ENCODE measurements around the gene JUNB. TPM values are rescaled to one million over a fixed set of nuclear protein-coding genes. Genes with fewer than 3 reads are reported as not detected.

The JUNB gene
- total and polyA plus RNA-seq, 2 of the 13 experiments (the other 11 are each of a cell fraction or from before 2014, with no cell fraction given), result 7.7 to 8.2 TPM

DNA sequence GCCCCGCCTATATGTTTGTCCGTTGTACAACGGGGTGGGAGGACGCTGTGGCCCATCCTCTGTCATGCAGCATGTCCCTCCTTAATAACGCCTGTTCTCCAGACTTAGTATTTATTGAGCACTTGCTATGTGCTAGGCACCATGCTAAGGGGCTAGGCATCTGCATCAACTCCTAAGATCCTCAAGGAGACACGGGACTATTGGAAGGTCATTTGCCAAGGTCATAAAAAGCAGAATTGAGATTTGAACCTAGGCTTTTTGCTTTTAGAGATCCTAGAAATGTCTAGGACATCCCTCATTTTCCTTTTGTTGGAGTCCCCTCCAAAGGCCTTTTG, 45.2 kb downstream of the JUNB start (continued):
- TF ChIP-seq FOXK1 (CRISPR knock-in tag; IDR thresholded peaks at IDR 0.05; ENCODE audit: borderline replicate concordance, low read depth) (0 out of 2 replicates have a peak, but pooled peaks have one; percentile 48), HMG20B (CRISPR knock-in tag; conservative IDR thresholded peaks at IDR 0.05) (no peak), ZSCAN31 (CRISPR knock-in tag; IDR thresholded peaks at IDR 0.05; ENCODE audit: low read depth) (no peak)

DNA sequence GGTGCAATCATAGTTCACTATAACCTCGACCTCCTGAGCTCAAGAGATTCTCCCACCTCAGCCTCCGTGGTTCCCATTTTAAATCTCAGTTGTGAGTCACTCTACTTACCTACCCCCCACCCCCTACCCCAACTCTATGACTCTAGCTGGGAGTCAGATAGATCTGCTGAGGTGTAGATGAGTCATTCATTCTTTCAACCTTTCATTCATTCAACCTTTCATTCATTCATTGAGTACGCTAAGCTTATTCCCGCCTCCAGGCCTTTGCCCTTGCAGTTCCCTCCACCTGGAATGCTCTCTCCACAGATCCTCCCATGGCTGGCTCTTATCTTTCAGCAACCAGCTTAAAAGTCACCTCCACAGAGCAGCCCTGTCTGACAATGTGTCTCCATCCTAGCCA, 45.9 kb downstream of the JUNB start:
- peaks cover 51% of the 10 kb centered on the region for H3K4me1 ChIP-seq (ENCODE audit: insufficient read depth, low read length)
- in situ Hi-C loops (cut with HindIII; ENCODE audit: extremely low pct_ligation_motif_present, low pct_unique_long_range_greater_than_20kb), result loop anchor here (5.0 kb wide), 1 partner anchor 65 kb away; no protein-coding TSS in a partner anchor
- H3K27me3 ChIP-seq (ENCODE audit: control insufficient read depth in 1 of 2, insufficient read depth in 2 of 2, low read length in 2 of 2), result peaks cover 0 to 21% of the 10 kb centered on the region in 2 experiments; a peak in 2 of 5 replicates
- FAIRE-seq (no peak), ATAC-seq (no peak), DNase-seq (ENCODE audit: low spot score) (no peak)
- POLR2A ChIA-PET, result interaction anchor here (0.8 kb wide), 1 partner anchor 45 kb away, joined by 3 read pairs; no protein-coding TSS in a partner anchor
- H3K4me2 ChIP-seq (ENCODE audit: low read depth, low read length), result no peak overlapping the region
- H3K27ac ChIP-seq (ENCODE audit: extremely low read length, insufficient read depth, low read length), result no peak overlapping the region
- no peak overlapping the region for H3K4me3 ChIP-seq (replicated peaks in 1 of 3; ENCODE audit: insufficient read depth in 1 of 3, low read depth in 2 of 3, low read length in 3 of 3)
- no peaks in the 10 kb centered on the region for H3K9me3 ChIP-seq (ENCODE audit: low read length)
- H3K79me2 ChIP-seq (ENCODE audit: insufficient read depth, low read length), result no peaks in the 10 kb centered on the region
- CTCF ChIA-PET (ENCODE audit: low intra/inter-chr PET ratio, low total read pairs), result interaction anchor here (0.8 to 1.1 kb wide), 2 partner anchors 11 kb away, joined by 3 read pairs; no protein-coding TSS in a partner anchor
- 10% methylated on average over 4 of the region's 4 CpGs for WGBS (ENCODE audit: low lambda C conversion rate)
- H4K20me1 ChIP-seq (ENCODE audit: insufficient read depth, low read length), result no peaks in the 10 kb centered on the region
- intact Hi-C loops (cut with micrococcal nuclease; ENCODE audit: unreplicated experiment), result no loop called here
- BruUV-seq (replicated peaks), result no TSS peak
- H2AFZ ChIP-seq (ENCODE audit: low read length), result no peak overlapping the region
- H3K9ac ChIP-seq (ENCODE audit: insufficient read depth, low read depth, low read length), result no peak overlapping the region
- H3K36me3 ChIP-seq (replicated peaks in 1 of 2; ENCODE audit: control insufficient read depth in 1 of 2, insufficient read depth in 2 of 2, low read length in 2 of 2), result no peaks in the 10 kb centered on the region
- TF ChIP-seq CENPX (CRISPR knock-in tag; IDR thresholded peaks at IDR 0.05), result no peak
- 0 out of 2 replicates have a peak, but pooled peaks have one; percentile 25 for TF ChIP-seq ZNF24 (IDR thresholded peaks at IDR 0.05)

DNA sequence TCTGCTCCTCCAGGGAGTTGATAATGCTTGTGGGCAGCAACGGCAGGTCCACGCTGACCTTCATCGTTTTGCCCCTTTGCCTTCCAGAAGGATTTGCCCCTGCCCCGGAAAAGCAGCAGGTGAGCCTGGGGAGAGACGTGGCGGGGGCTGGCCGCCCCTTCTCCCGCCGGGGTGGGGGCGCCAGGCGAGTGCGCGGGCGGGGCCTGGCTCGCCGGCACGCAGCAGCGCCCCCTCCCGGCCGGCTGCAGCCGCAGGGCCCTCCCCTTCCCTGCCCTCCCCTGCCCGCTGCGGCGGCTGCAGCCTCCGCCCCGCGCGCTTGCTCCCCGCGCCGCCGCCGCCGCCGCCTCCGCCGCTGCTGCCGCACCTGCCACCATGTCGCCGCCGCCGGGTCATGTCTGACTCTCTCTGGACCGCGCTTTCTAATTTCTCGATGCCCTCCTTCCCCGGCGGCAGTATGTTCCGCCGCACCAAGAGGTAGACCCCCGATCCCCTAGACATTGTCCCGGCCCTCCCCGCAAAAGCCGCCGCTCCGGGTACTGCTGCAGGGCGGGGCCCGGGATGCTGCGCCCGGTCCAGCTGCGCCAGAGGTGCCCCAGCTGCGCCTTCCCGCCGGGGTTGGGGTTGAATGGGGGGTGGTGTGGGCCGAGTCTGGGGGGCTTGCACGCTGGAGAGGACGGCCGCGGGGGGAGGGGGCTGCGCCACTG, 47.0 kb downstream of the JUNB start, which contains the start of gene MAST1:
Gene MAST1 (plus strand): TSS at position 334 of the 704 bp plus-strand sequence. CDS start 58 bp downstream, at position 392.
- in situ Hi-C loops (cut with HindIII; ENCODE audit: extremely low pct_ligation_motif_present, low pct_unique_long_range_greater_than_20kb) (loop anchor here (5.0 kb wide), 1 partner anchor 66 kb away; no protein-coding TSS in a partner anchor), intact Hi-C loops (cut with micrococcal nuclease; ENCODE audit: unreplicated experiment) (no loop called here)
- WGBS (ENCODE audit: low lambda C conversion rate), result 4% methylated on average over 32 of the region's 69 CpGs
- Histone ChIP-seq H4K20me1 (ENCODE audit: insufficient read depth, low read length) (no peaks in the 10 kb centered on the region), H3K4me1 (ENCODE audit: insufficient read depth, low read length) (peaks cover 43% of the 10 kb centered on the region), H3K27me3 (ENCODE audit: control insufficient read depth in 1 of 2, insufficient read depth in 2 of 2, low read length in 2 of 2) (peaks cover 0 to 15% of the 10 kb centered on the region in 2 experiments; a peak in 2 of 5 replicates), H3K27ac (ENCODE audit: extremely low read length, insufficient read depth, low read length) (no peak within 1 kb of the TSS), H3K4me2 (ENCODE audit: low read depth, low read length) (peak within 1 kb of the TSS; percentile 84), H3K9me3 (ENCODE audit: low read length) (no peaks in the 10 kb centered on the region), H3K4me3 (replicated peaks in 1 of 3; ENCODE audit: insufficient read depth in 1 of 3, low read depth in 2 of 3, low read length in 3 of 3) (peak within 1 kb of the TSS; percentile 49 to 75 (median 70); a peak in 5 of 6 replicates), H2AFZ (ENCODE audit: low read length) (no peak within 1 kb of the TSS), H3K79me2 (ENCODE audit: insufficient read depth, low read length) (no peaks in the 10 kb centered on the region), H3K36me3 (replicated peaks in 1 of 2; ENCODE audit: control insufficient read depth in 1 of 2, insufficient read depth in 2 of 2, low read length in 2 of 2) (no peaks in the 10 kb centered on the region), H3K9ac (ENCODE audit: insufficient read depth, low read depth, low read length) (peak within 1 kb of the TSS; percentile 54; the same call in 1 of the 2 replicates)
- peak; percentile 66 for ATAC-seq
- CTCF ChIA-PET (ENCODE audit: low intra/inter-chr PET ratio, low total read pairs), result interaction anchor here (0.8 to 1.1 kb wide), 2 partner anchors 9 to 12 kb away, joined by 3 read pairs; no protein-coding TSS in a partner anchor
- DNase-seq (ENCODE audit: low spot score), result no peak
- no peak for FAIRE-seq
- POLR2A ChIA-PET, result no interaction called here
- BruUV-seq (replicated peaks), result no TSS peak
- TF ChIP-seq, protein P1, sequence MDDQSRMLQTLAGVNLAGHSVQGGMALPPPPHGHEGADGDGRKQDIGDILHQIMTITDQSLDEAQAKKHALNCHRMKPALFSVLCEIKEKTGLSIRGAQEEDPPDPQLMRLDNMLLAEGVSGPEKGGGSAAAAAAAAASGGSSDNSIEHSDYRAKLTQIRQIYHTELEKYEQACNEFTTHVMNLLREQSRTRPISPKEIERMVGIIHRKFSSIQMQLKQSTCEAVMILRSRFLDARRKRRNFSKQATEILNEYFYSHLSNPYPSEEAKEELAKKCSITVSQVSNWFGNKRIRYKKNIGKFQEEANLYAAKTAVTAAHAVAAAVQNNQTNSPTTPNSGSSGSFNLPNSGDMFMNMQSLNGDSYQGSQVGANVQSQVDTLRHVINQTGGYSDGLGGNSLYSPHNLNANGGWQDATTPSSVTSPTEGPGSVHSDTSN (CRISPR knock-in tag; IDR thresholded peaks at IDR 0.05; ENCODE audit: borderline replicate concordance), result no peak
- TF ChIP-seq, protein P2, sequence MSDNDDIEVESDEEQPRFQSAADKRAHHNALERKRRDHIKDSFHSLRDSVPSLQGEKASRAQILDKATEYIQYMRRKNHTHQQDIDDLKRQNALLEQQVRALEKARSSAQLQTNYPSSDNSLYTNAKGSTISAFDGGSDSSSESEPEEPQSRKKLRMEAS (IDR thresholded peaks at IDR 0.05), result peak; percentile 44; the same call in 1 of the 2 replicates
- TF ChIP-seq ZKSCAN1 (IDR thresholded peaks at IDR 0.05; ENCODE audit: low read length) (no peak), ZFP36L1 (CRISPR knock-in tag; IDR thresholded peaks at IDR 0.05) (no peak), HNRNPLL (IDR thresholded peaks at IDR 0.05; ENCODE audit: low read depth, low read length, poor library complexity, severe bottlenecking) (peak; percentile 57), MAFK (conservative IDR thresholded peaks at IDR 0.05 in 1 of 2, IDR thresholded peaks at IDR 0.05 in 1 of 2; ENCODE audit: low read length in 2 of 2) (no peak), GABPA (IDR thresholded peaks at IDR 0.05; ENCODE audit: low read depth, low read length) (no peak), GABPA (CRISPR knock-in tag; IDR thresholded peaks at IDR 0.05; ENCODE audit: low read depth) (no peak)
- TF ChIP-seq, protein P3, sequence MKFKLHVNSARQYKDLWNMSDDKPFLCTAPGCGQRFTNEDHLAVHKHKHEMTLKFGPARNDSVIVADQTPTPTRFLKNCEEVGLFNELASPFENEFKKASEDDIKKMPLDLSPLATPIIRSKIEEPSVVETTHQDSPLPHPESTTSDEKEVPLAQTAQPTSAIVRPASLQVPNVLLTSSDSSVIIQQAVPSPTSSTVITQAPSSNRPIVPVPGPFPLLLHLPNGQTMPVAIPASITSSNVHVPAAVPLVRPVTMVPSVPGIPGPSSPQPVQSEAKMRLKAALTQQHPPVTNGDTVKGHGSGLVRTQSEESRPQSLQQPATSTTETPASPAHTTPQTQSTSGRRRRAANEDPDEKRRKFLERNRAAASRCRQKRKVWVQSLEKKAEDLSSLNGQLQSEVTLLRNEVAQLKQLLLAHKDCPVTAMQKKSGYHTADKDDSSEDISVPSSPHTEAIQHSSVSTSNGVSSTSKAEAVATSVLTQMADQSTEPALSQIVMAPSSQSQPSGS (CRISPR knock-in tag; IDR thresholded peaks at IDR 0.05), result no peak

Measured in HepG2 (cell line).